Measurements from ENCODE around the gene CEP83. TPM values are rescaled to one million over a fixed set of nuclear protein-coding genes. Genes with fewer than 3 reads are reported as not detected.

CEP83 gene
- total RNA-seq, 2 donors from 2014 or later, result 10.3 to 17.5 TPM

DNA sequence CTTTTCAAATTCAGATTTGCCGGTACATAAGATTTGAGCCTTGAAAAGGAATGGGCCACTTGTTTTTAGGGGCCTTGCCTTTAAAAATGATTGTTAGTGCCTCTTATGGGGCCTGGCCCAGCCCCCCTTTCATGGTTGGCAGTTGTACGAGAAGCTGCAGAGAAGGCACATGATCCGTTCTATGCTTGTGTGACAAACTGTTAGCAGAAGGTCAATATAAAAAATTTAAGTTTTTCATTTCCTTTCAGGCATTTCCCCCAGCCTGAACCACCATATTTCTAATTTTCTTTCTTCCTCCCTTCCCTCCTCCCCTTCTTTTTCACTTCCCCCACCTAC lies 192.2 kb downstream of the CEP83 start:
- H3K9ac ChIP-seq (ENCODE audit: low read depth in 2 of 2, low read length in 2 of 2), result no peak overlapping the region
- intact Hi-C loops (cut with DNase I), result no loop called here
- H3K27ac ChIP-seq, result no peak overlapping the region
- TF ChIP-seq, protein P1, sequence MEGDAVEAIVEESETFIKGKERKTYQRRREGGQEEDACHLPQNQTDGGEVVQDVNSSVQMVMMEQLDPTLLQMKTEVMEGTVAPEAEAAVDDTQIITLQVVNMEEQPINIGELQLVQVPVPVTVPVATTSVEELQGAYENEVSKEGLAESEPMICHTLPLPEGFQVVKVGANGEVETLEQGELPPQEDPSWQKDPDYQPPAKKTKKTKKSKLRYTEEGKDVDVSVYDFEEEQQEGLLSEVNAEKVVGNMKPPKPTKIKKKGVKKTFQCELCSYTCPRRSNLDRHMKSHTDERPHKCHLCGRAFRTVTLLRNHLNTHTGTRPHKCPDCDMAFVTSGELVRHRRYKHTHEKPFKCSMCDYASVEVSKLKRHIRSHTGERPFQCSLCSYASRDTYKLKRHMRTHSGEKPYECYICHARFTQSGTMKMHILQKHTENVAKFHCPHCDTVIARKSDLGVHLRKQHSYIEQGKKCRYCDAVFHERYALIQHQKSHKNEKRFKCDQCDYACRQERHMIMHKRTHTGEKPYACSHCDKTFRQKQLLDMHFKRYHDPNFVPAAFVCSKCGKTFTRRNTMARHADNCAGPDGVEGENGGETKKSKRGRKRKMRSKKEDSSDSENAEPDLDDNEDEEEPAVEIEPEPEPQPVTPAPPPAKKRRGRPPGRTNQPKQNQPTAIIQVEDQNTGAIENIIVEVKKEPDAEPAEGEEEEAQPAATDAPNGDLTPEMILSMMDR (IDR thresholded peaks at IDR 0.05), result no peak
- no peaks in the 10 kb centered on the region for H3K27me3 ChIP-seq
- DNase-seq, result no peak
- no peaks in the 10 kb centered on the region for H3K36me3 ChIP-seq
- no peaks in the 10 kb centered on the region for H3K9me3 ChIP-seq
- H3K4me3 ChIP-seq, result no peak overlapping the region
- no peaks in the 10 kb centered on the region for H3K4me1 ChIP-seq

DNA sequence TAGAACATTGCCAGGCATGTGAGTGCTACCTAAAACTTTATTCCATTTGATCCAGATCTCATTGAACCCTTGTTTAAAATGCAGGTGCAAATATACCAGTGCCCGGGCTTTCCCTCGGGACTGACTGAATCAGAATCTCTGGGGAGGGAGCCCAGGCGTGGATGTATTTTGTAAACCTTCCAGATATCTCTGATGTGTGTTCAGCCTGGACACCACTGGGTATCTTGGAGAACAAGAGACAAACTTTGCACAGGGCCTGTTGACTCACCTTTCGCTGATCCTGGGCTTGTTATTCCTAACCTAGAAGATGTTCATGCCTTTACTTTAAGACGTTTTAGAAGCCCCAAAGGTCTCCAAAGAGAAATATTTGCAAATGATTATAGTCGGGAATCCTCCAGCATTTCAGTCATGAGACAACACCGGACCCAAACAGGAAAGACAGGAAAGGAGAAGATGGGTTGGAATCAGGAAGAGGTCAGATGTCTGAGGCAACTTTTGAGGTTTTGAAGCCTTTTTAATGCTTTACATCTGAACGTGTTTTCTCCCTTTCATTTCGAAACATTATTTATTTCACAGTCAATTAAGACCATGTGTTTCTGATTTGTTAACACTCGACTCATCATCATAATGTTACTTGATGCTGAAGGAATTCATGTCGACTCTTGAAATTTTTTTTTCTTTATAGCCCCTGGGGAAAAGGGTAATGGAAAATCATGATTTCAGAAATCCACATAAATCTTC lies 192.7 kb downstream of the CEP83 start:
- Histone ChIP-seq H3K27ac (no peak overlapping the region), H3K27me3 (no peaks in the 10 kb centered on the region), H3K9ac (ENCODE audit: low read depth in 2 of 2, low read length in 2 of 2) (no peak overlapping the region), H3K4me1 (peaks cover 2% of the 10 kb centered on the region), H3K36me3 (no peaks in the 10 kb centered on the region), H3K9me3 (no peaks in the 10 kb centered on the region), H3K4me3 (no peak overlapping the region)
- TF ChIP-seq, protein P1 (IDR thresholded peaks at IDR 0.05), result no peak
- DNase-seq, result no peak
- intact Hi-C loops (cut with DNase I), result no loop called here

DNA sequence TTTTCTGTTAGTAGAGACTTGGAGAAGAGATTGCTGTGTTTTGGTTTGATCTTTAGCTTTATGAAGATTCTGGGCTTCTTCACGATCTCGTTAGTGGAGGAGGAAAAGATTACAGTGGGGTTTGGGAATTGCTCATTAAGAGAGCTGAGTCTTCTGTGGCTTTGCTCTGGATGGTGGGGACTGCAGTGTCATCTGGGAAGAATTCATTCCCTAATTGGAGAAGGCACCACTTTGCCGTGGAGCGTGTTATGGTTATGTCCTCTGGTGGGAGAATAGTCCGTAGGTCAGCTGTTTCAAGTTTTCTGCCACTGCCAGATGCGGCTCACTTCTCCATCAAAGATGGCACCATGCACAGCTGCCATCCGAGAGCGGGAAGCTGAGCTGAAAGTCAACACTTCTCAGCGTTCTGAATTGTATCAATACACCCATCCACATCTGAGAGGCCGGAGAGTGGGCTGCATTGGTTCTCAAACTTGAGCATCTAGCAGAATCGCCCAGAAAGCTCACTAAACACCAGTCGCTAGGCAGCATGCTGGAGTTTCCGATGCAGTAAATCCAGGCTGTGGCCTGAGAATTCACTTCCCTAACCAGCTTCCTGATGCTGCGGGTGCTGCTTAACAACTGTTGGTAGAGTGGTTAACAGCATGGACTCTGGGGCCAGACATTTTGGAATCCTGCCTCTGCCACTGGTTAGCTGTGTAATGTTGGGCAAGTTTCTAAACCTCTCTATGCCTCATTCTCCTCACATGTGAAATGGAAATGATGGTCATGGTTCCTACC lies 193.5 kb downstream of the CEP83 start:
- TF ChIP-seq, protein P1 (IDR thresholded peaks at IDR 0.05), result no peak
- Histone ChIP-seq H3K27me3 (no peaks in the 10 kb centered on the region), H3K27ac (no peak overlapping the region), H3K9ac (ENCODE audit: low read depth in 2 of 2, low read length in 2 of 2) (no peak overlapping the region), H3K9me3 (no peaks in the 10 kb centered on the region), H3K4me1 (peaks cover 5% of the 10 kb centered on the region), H3K36me3 (no peaks in the 10 kb centered on the region), H3K4me3 (no peak overlapping the region)
- intact Hi-C loops (cut with DNase I), result no loop called here
- DNase-seq, result no peak

DNA sequence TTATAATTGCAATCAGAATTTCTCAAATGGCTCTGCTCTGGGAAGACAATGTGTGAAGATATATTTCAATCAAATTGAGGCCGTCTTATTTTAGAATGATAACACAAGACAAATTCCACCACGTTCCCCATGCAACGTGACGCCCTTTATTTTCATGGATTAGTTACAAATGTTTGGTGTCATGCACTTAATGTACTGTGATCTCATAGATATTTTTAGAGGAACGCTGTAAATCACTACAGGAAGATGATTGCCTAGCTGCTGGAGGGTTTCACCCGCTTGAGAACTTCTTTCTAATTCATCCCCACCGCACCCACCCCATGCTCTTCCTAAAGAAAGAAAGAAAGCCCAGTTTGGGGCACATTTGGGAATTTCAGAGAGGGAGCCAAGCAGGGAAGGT lies 194.1 kb downstream of the CEP83 start:
- H3K27me3 ChIP-seq, result no peaks in the 10 kb centered on the region
- DNase-seq, result no peak
- no peak overlapping the region for H3K4me3 ChIP-seq
- TF ChIP-seq, protein P1 (IDR thresholded peaks at IDR 0.05), result no peak
- no peak overlapping the region for H3K27ac ChIP-seq
- H3K9ac ChIP-seq (ENCODE audit: low read depth in 2 of 2, low read length in 2 of 2), result no peak overlapping the region
- peaks cover 5% of the 10 kb centered on the region for H3K4me1 ChIP-seq
- intact Hi-C loops (cut with DNase I), result no loop called here
- H3K9me3 ChIP-seq, result no peaks in the 10 kb centered on the region
- no peaks in the 10 kb centered on the region for H3K36me3 ChIP-seq

DNA sequence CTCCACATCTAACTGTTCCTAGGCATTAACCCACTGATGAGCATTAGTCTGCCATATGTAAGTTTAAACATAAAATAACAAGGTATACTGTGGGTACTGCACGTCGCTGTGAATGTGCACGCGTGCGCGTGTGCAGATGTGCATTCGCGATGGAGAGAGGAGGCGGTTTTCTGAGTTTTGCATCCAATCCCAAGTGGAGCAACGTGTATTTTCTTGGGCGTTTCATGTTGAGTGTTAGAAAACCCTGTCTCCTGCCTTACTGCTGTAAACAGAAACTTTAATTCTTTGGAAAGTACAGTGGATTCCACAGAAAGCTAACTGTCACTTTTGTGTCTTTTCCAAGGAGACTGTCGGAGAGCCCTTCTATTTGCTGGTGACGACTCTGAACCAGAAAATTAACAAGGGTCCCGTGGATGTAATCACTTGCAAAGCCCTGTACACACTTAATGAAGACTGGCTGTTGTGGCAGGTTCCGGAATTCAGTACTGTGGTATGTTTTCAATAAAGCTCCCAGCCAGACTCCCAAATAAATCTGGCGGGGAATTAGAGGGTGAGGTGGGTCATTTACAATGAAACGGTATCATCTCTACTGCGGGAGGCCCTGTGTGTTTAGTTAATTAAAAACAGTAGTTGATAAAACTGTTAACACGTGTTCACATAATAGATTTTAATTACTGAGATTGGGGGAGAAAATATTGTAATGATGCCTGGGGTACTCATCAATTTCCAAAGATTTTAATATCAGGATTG lies 194.8 kb downstream of the CEP83 start:
- Histone ChIP-seq H3K4me3 (no peak overlapping the region), H3K36me3 (no peaks in the 10 kb centered on the region), H3K4me1 (peaks cover 5% of the 10 kb centered on the region), H3K27ac (no peak overlapping the region), H3K9ac (ENCODE audit: low read depth in 2 of 2, low read length in 2 of 2) (no peak overlapping the region), H3K9me3 (no peaks in the 10 kb centered on the region), H3K27me3 (no peaks in the 10 kb centered on the region)
- TF ChIP-seq, protein P1 (IDR thresholded peaks at IDR 0.05), result no peak
- DNase-seq, result no peak
- intact Hi-C loops (cut with DNase I), result no loop called here

Data from colonic mucosa (tissue), 4 donors.